ENCODE results near the gene MGMT. TPM values are rescaled to one million over a fixed set of nuclear protein-coding genes. Genes with fewer than 3 reads are reported as not detected.

The MGMT gene
- total and polyA plus RNA-seq, 7 donors, result 4.2 to 13.3 (median 7.5) TPM

- WGBS, 3 donors, result 96 to 97% (median 97%) methylated on average over 13 of the region's 13 CpGs
- intact Hi-C loops (cut with DNase I), result no loop called here
- no peaks in the 10 kb centered on the region for H3K4me1 ChIP-seq
- no peaks in the 10 kb centered on the region for H3K27me3 ChIP-seq (ENCODE audit: insufficient read depth in 3 of 3, low read length in 2 of 3)
- ATAC-seq (no peak), DNase-seq (no peak)
- H3K36me3 ChIP-seq (ENCODE audit: insufficient read depth in 1 of 2, low read depth in 1 of 2), result no peaks in the 10 kb centered on the region
- H3K9me3 ChIP-seq, result peaks cover 23% of the 10 kb centered on the region
- no peak overlapping the region for H3K4me3 ChIP-seq
- no peak for TF ChIP-seq CTCF (IDR thresholded peaks at IDR 0.05)
- H3K27ac ChIP-seq, result no peak overlapping the region
Observed at GRCh38 chr10:129745186-129745750, 278.2 kb downstream of the MGMT start.

GRCh38 chr10:129754211-129755050 is 287.4 kb downstream of the MGMT start:
- Histone ChIP-seq H3K36me3 (ENCODE audit: insufficient read depth in 1 of 2, low read depth in 1 of 2) (no peaks in the 10 kb centered on the region), H3K27me3 (ENCODE audit: insufficient read depth in 3 of 3, low read length in 2 of 3) (no peaks in the 10 kb centered on the region), H3K27ac (no peak overlapping the region), H3K4me3 (no peak overlapping the region), H3K9me3 (peaks cover 21% of the 10 kb centered on the region), H3K4me1 (peaks cover 4% of the 10 kb centered on the region)
- WGBS, 3 donors, result 77 to 89% (median 87%) methylated on average over 10 to 11 of the region's 11 CpGs
- DNase-seq (no peak), ATAC-seq (no peak)
- no peak for TF ChIP-seq CTCF (IDR thresholded peaks at IDR 0.05)
- intact Hi-C loops (cut with DNase I), result no loop called here

- peaks cover 18% of the 10 kb centered on the region for H3K9me3 ChIP-seq
- peaks cover 0 to 3% of the 10 kb centered on the region in 2 donors for H3K36me3 ChIP-seq (ENCODE audit: insufficient read depth in 1 of 2, low read depth in 1 of 2)
- TF ChIP-seq CTCF (IDR thresholded peaks at IDR 0.05), result no peak
- DNase-seq (no peak), ATAC-seq (no peak)
- no peak overlapping the region for H3K4me3 ChIP-seq
- no peak overlapping the region for H3K27ac ChIP-seq
- H3K4me1 ChIP-seq, result peaks cover 4% of the 10 kb centered on the region
- intact Hi-C loops (cut with DNase I), result no loop called here
- WGBS, 3 donors, result 90 to 97% (median 93%) methylated on average over 2 of the region's 2 CpGs
- no peaks in the 10 kb centered on the region for H3K27me3 ChIP-seq (ENCODE audit: insufficient read depth in 3 of 3, low read length in 2 of 3)
Observed at GRCh38 chr10:129755158-129755591, 288.1 kb downstream of the MGMT start.

- ATAC-seq, result no peak
- Histone ChIP-seq H3K36me3 (ENCODE audit: insufficient read depth in 1 of 2, low read depth in 1 of 2) (peaks cover 0 to 3% of the 10 kb centered on the region in 2 donors), H3K9me3 (peaks cover 18% of the 10 kb centered on the region), H3K4me1 (peaks cover 4% of the 10 kb centered on the region), H3K27me3 (ENCODE audit: insufficient read depth in 3 of 3, low read length in 2 of 3) (no peaks in the 10 kb centered on the region), H3K27ac (no peak overlapping the region), H3K4me3 (no peak overlapping the region)
- DNase-seq, result peak in 1 of 2 donors; percentile 20
- intact Hi-C loops (cut with DNase I), result no loop called here
- no peak for TF ChIP-seq CTCF (IDR thresholded peaks at IDR 0.05)
- WGBS, 3 donors, result 84 to 98% (median 93%) methylated on average over 9 of the region's 9 CpGs
Observed at GRCh38 chr10:129755621-129756020, 288.6 kb downstream of the MGMT start.
